ENCODE measurements around the gene NDUFAF8.

The NDUFAF8 gene

DNA sequence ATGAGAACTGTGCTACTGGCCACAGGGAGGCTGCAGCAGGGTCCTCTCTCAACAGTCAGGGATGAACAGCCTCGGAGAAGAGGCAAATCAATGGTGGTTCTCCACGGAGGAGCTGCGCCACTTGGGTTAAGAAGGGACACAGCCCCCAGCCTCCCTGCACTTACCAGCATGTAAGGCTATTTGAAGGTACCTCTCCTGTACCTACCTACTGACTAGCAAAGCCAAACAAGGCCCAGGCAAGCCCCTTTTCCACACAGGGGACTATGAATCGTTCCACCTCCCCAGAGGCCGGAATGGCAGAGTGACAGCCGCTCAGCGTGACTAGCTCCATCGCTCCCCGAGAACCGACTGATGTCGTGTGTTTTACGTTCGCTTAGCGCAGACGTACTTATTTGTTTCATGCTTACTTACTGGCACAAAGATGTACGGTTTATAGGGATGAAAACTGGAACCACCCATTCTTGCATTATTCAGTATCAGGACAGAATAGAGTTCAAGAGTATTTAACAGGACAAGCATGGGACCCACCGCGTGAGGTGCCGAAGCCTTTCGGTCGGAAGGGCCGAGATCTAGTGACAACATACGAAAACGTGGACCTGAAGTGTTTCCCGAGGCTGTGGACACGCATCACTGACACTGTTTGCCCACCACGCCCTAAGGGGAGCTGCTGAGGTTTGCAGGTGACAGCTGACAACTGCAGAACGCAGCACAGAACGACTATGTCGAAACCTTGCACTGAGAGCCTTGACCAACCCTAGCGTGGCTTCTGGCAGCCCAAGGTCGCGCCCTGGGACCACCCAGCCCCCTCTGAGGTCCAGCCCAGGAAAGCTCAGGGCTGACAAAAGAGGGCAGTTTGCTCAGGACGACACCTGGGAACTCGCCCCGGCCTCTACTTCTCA lies 1.3 kb upstream of the NDUFAF8 start:
- no peak for DNase-seq

DNA sequence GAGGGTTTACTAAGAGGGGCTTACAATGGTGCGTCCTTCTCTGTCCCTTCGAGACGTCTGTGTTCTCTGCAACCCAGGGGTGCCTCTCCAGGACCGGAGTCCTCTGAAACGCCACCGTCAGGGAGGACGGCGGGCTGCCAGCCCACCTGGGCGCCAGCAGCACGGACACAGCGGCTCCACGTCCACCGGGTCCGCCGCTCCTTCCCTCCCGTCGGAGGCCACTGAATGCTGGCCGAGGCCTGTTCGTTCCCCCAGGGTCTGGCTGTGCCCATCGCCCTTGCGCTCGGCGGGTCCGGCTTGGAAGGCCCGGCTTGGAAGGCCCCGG lies 666 bp upstream of the NDUFAF8 start:
- no peak for DNase-seq

GRCh38 chr17:81239714-81240555 lies 817 bp downstream of the NDUFAF8 start:
- peak in 2 of 56 donors; percentile 22 to 41 for DNase-seq

GRCh38 chr17:81240761-81241160 lies 1.6 kb downstream of the NDUFAF8 start:
- DNase-seq, result no peak

GRCh38 chr17:81241203-81241602 lies 2.1 kb downstream of the NDUFAF8 start:
- DNase-seq, result no peak

- DNase-seq, result peak in 24 of 56 donors; percentile 11 to 71 (median 29)
Measured at GRCh38 chr17:81241648-81242420, 2.7 kb downstream of the NDUFAF8 start.

- DNase-seq, result no peak
Measured at GRCh38 chr17:81242421-81243332, 3.6 kb downstream of the NDUFAF8 start.

DNA sequence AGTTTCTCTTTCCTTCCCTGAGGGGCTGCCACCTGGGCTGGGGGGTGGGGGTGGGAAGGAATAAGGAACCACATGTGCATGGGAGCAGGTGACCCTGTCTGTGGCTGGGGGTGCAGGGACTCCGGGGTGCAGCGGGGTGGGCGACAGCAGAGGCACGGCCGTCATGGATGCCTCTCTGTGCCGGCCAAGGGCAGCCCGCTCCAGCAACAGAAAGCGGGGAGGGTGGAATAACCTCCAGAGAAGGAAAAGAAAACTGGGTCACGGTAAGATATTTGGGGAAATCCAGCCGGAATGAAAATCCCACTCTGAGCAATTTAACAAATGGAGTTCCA lies 4.2 kb downstream of the NDUFAF8 start:
- no peak for DNase-seq

DNA sequence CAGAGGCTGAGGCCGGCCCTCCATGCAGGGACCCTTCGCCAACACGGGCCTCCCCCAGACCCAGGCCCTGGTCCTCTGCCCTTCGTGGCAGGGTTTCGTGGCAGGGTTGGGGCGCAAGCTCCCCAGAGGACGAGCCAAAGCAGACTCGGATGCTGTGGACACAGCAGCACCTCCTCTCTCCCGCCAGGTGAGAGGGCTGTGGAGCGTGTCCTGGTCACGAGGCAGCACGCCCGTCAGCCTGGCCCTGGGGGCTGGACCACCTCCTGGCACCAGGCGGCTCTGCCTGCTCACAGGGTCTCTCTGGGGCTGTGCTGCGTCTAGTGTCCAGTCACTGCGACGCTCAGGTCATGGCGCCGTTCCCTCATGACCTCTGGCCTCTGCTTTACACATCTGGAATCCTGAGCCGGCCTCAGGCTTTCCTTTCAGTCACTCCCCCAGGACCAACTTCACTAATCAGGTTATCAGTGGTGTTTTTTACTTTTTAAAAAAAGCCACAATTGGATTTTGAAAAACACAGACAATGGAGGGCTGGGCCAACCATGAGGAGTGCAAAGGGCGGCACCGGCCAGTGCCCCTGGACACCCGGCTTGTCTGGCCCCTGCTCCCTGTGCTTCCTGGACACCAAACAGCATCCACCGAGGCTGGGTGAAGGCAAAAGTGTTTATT lies 5.4 kb downstream of the NDUFAF8 start:
- DNase-seq, result no peak

- DNase-seq, result peak in 1 of 56 donors; percentile 13
Measured at GRCh38 chr17:81245024-81245664, 6.0 kb downstream of the NDUFAF8 start.

DNA sequence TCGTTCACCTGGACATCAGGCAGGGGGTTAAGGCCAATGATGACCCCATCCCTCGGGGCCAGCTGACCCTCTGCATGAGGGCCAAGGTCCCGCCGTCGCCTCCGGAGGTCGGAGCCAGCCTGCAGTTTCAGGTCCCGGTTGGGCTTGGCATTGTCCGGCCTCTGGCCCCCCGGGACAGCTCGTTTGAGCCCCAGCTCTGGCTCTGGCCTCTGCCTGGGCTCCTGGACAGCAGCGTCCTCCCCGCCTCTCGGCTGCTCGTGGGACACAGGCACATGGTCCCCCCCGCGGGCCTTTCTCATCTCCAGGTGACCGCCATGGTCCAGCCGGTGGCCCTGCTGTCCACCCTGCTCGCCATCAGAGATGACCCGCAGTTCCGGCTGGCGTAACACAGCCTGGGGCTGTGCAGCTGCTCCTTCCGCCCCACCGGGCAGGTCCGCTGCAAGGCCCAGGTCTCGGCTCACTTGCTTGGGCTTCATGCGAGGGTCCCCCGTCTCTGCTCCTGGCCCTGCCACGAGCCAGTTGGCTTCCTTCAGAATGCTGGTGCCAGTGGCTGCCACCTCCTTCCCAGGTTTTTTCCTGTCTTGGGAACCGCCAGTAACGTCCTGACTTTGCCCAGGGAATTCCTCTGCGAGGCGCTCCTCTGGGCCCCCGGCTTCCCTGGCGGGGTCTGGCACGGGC lies 6.7 kb downstream of the NDUFAF8 start:
- no peak for DNase-seq

DNA sequence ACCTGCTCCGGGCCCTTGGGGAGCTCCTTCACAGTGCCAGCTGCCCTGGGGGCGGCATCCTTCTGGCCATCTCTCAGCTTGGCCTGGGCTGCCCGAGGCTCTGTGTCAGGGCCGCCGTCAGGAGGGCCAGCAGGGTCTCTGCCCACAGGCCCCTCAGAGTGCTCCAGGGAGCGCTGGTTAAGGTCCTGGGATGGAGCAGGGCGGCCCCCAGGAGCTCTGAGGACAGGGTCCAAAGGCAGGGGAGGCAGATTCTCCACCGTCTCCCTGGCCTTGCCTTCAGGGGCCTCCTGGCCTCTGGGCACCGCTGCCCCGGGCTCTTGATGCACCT lies 7.2 kb downstream of the NDUFAF8 start:
- DNase-seq, result no peak

DNA sequence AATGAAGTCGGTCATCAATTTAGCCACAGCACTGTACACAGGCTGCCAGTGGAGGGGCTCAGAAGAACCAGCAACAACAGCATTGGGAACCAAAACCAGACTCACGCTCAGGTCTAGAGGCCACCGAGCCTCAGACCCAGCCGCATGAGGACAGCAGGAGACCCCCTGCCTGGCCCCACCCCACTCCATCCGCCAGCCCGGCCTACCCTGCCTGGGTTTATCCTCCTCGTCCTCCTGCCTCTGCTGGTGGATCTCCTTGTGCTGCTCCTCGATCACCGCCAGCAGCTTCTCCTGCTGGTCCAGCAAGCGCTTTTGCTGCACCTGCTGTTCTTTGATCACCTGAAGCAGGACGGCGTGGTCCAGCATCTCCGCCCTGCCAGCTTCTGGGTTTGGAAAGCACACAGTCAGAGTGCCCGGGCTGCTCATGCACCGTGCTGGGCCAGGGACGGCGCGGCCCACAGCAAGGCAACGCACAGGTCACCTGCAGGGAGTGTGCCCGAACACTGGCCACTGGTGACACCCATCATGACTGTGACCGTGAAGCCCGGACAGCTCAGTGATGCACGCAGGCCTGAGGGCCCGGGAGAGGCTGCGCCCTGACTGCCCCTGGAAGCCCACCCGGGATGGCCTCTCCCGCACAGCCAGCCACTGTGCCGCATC lies 7.7 kb downstream of the NDUFAF8 start:
- no peak for DNase-seq

- no peak for DNase-seq
Measured at GRCh38 chr17:81247339-81247990, 8.3 kb downstream of the NDUFAF8 start.

GRCh38 chr17:81248649-81249048 lies 9.5 kb downstream of the NDUFAF8 start:
- DNase-seq, result no peak

GRCh38 chr17:81249223-81250040 lies 10.3 kb downstream of the NDUFAF8 start:
- no peak for DNase-seq

Data from amygdala (tissue), 56 donors.